ENCODE measurements around the gene NUP85. TPM values are rescaled to one million over a fixed set of nuclear protein-coding genes. Genes with fewer than 3 reads are reported as not detected.
A peak's percentile ranks its signal among the peaks of the same experiment; 100 is the strongest.
"Not testable (repeated sequence)": the region's sequence is repeated elsewhere in the genome, so short reads cannot be mapped to it uniquely, and the experiment has no call there.

The NUP85 gene
- 58.8 TPM for polyA plus RNA-seq (2013, experiment 1 of 2; ENCODE audit: insufficient read length)
- 31.5 TPM for polyA plus RNA-seq (2013, experiment 2 of 2; ENCODE audit: insufficient read length)

GRCh38 chr17:75205037-75205792 lies at the start of gene NUP85:
Gene NUP85, plus strand, starts transcription at chr17:75205679. Its CDS starts 83 bp downstream, at chr17:75205762.
- DNase-seq = peak; percentile 92

- DNase-seq = peak; percentile 27
Measured at GRCh38 chr17:75158480-75158879, 47.0 kb upstream of the NUP85 start.

DNA sequence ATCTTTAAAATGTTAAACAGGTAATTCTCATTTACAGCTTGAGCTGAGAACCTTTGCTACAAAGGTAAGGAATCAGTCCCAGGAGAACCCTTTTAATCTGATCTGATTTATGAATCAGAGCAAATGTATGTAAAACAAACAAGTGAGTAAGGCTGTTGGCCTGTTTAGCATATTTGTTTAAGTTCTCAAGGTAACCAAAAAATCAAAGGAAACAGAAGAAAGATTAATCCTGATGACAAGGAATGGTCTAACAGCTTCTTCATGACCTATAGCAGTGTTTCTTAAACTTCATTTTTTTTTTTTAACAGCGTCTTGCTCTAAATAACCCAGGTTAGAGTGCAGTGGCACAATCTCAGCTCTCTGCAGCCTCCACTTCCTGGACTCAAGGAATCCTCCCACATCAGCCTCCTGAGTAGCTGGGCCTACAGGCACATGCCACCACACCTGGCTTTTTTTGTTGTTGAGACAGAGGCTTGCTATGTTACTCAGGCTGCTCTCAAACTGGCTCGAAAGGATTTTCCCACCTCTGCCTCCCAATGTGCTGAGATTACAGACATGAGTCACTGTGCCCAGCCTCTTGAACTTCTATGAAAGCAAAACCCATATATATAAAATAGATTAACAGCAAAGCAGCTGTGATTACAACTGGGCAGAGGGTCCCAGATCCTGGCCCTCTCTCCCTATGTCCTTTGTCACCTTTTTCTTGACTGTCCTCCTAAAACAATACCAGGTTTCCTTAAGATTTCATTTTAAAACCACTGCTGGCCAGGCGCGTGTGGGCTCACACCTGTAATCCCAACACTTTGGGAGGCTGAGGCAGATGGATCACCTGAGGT lies 46.1 kb upstream of the NUP85 start:
- peak; percentile 22 for DNase-seq

DNA sequence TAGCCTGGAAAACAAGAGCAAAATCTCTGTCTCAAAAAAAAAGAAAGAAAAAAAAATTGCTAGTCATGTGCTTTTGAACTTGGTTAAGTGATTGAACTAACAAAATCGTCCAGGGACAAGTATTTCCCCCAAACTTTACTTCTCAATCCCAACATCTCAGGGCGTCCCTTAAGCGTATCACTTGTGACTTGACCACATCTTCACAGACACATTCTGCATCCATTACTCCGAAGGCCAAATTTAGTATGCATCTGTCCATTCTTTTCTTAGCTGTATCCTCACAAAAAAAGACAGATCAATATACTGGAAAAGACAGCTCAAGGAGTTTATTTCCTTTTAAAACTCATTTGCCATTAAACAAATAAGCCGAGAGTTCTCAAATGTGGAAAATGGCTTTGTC lies 45.3 kb upstream of the NUP85 start:
- DNase-seq = no peak

DNA sequence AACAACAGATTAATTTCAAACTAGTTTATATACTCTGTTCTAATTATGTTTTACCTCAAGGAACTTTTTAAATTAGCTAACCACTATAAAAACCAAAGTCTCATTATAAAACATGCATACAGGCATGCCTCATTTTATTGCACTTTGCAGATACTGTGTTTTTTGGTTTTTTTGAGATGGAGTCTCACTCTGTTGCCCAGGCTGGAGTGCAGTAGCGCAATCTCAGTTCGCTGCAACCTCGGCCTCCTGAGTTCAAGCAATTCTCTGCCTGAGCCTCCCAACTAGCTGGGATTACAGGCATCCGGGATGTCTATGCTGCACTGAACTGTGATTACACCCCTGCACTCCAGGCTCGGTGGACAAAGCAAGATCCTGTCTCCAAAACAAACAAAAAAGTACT lies 42.4 kb upstream of the NUP85 start:
- DNase-seq = no peak

- not testable (repeated sequence) for DNase-seq
Measured at GRCh38 chr17:75164606-75165005, 40.9 kb upstream of the NUP85 start.

DNA sequence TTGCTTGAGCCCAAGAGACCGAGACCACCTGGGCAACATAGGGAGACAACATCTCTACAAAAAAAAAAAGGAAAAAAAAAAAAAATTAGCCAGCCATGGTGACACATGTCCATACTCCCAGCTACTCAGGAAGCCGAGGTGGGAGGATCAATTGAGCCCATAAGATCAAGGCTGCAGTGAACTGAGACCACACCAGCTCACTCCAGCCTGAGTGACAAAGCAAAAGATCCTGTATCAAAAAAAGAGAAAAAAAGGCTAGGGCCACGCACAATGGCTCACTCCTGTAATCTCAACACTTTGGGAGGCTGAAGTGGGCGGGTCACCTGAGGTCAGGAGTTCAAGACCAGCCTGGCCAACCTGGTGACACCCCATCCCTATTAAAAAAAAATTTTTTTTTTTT lies 36.5 kb upstream of the NUP85 start:
- DNase-seq = no peak

DNA sequence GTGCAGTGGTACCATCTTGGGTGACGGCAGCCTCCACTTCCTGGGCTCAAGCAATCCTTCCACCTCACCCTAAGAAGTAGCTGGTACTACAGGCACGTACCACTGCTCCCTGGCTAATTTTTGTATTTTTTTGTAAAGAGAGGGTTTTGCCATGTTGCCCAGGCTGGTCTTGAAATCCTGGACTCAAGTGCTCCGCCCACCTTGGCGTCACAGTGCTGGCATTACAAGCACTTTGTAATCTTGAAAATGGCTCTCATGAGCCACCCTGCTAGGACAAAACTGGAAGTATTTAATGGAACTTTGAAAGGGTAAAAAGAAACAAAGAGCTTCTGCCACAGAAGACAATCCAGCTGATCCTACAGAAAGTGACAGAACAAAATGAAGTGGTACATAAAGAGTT lies 32.0 kb upstream of the NUP85 start:
- DNase-seq = no peak

DNA sequence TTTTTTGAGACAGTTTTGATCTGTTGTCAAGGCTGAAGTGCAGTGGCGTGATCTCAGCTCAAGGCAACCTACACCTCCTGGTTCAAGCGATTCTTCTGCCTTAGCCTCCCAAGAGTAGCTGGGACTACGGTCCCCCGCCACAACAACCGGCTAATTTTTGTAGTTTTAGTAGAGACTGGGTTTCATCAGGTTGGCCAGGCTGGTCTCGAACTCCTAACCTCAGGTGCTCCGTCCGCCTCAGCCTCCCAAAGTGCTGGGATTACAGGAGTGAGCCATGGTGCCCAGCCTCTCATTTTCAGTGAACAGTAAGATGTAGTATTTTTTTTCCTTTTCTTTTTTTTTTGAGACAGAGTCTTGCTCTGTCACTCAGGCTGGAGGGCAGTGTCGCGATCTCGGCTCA lies 30.5 kb upstream of the NUP85 start:
- no peak for DNase-seq

- no peak for DNase-seq
Measured at GRCh38 chr17:75176625-75177024, 28.9 kb upstream of the NUP85 start.

GRCh38 chr17:75178453-75178852 lies 27.0 kb upstream of the NUP85 start:
- no peak for DNase-seq

DNA sequence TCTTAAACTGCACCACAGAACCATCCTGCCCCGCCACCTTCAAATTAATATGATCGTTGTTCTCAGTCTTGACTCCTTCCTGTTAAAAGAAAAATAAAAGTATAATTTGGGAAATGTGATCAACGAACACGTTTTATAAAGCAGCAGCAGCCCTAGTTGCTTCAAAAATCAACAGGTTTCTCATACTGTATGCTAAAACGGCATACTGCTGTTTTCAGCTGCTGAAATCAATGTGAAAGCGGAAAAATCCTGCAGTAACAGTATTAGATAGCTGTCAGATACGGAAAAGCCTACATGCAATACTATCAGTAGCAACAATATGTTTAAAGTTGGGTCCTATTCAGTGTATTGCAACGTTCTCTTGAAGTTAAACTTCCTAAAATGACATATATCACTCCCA lies 24.4 kb upstream of the NUP85 start:
- no peak for DNase-seq

- DNase-seq = peak; percentile 4
Measured at GRCh38 chr17:75181608-75182318, 23.7 kb upstream of the NUP85 start.

- no peak for DNase-seq
Measured at GRCh38 chr17:75182319-75182568, 23.2 kb upstream of the NUP85 start.

GRCh38 chr17:75182569-75183436 lies 22.7 kb upstream of the NUP85 start, which contains the start of gene SUMO2:
Gene SUMO2, minus strand, starts transcription at chr17:75182959. Its CDS starts 125 bp downstream, at chr17:75182834.
- DNase-seq = peak; percentile 93

GRCh38 chr17:75183999-75184884 lies 21.2 kb upstream of the NUP85 start:
- no peak for DNase-seq

DNA sequence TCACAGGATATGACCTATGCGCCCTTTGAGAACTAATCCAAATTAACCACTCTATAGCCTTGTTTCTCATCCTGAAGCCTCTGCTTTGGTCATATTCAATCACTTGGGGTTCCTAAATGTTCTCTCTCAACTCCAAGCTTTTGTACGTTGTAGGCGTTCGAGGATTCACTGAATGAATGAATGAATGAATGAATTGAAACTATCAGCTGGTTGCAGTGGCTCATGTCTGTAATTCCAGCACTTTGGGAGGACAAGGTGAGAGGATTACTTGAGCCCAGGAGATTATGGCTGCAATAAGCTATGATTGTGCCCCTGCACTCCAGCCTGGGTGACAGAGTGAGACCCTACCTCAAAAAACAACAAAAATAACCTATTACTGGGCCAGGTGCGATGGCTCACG lies 16.9 kb upstream of the NUP85 start:
- no peak for DNase-seq

GRCh38 chr17:75191584-75191983 lies 13.9 kb upstream of the NUP85 start:
- DNase-seq = peak; percentile 15

- peak; percentile 80 for DNase-seq
Measured at GRCh38 chr17:75194879-75195278, 10.6 kb upstream of the NUP85 start.

DNA sequence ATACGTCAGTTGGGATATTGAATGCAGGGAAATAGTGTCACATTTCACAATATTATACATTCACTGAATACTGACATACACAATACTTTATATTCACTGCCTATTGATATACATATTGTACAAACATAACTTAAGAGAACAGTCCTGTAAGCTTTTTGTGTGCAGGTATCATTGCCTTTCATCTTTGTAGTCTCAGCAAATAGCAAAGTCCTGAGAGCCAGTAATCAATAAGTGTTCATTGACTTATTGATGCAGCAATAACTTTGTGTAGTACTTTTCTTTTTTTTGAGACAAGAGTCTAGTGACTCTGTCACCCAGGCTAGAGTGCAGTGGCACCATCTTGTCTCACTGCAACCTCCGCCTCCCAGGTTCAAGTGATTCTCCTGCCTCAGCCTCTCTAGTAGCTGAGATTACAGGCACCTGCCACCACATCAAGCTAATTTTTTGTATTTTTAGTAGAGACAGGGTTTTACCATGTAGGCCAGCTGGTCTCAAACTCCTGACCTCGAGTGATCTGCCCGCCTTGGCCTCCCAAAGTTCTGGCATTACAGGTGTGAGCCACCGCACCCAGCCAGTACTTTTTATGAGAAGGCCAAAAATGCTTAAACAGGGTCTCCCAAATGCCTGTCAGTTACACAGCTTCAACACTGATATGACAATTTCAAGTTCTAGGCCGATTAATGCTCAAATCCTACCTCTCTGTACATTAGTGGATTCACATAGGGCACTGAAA lies 5.4 kb upstream of the NUP85 start:
- no peak for DNase-seq

GRCh38 chr17:75205793-75206163 lies 299 bp downstream of the NUP85 start:
- no peak for DNase-seq
